GM20000 (cell line): ENCODE results near the gene PLD3.

ENCODE experiments used
- DNase-seq: peaks from one replicate; pipeline ENCODE4 v3.0.0; 2012; ENCODE audit warnings: low spot score
- TF ChIP-seq, protein P1 (sequence below): IDR thresholded peaks from 2 replicates; pipeline ENCODE4 v1.5.1; 2012; ENCODE audit warnings: mild to moderate bottlenecking, control low read depth; ENCODE audit errors: extremely low read depth, missing control alignments

PLD3 gene

DNA sequence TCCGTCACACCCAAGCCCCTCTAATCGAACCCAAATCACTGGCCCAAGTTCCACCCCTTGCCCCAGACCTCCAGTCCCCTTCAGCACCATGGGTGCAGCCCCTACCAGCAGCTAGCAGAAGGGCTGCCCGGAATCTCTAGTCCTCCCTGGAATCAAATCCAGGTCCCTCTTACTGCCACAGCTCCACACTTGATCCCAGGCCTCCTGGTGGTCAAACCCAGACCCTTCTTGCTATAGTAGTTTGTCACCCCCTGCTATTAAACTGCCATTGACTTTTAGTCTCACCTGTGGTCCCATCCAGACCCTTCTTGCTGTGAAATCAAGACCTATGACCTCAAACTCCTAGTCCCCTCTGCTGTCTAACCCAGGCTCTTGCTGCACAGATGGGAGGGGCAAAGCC, 32.8 kb downstream of the PLD3 start:
- no peak for DNase-seq
- TF ChIP-seq, protein P1, sequence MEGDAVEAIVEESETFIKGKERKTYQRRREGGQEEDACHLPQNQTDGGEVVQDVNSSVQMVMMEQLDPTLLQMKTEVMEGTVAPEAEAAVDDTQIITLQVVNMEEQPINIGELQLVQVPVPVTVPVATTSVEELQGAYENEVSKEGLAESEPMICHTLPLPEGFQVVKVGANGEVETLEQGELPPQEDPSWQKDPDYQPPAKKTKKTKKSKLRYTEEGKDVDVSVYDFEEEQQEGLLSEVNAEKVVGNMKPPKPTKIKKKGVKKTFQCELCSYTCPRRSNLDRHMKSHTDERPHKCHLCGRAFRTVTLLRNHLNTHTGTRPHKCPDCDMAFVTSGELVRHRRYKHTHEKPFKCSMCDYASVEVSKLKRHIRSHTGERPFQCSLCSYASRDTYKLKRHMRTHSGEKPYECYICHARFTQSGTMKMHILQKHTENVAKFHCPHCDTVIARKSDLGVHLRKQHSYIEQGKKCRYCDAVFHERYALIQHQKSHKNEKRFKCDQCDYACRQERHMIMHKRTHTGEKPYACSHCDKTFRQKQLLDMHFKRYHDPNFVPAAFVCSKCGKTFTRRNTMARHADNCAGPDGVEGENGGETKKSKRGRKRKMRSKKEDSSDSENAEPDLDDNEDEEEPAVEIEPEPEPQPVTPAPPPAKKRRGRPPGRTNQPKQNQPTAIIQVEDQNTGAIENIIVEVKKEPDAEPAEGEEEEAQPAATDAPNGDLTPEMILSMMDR, result no peak

DNA sequence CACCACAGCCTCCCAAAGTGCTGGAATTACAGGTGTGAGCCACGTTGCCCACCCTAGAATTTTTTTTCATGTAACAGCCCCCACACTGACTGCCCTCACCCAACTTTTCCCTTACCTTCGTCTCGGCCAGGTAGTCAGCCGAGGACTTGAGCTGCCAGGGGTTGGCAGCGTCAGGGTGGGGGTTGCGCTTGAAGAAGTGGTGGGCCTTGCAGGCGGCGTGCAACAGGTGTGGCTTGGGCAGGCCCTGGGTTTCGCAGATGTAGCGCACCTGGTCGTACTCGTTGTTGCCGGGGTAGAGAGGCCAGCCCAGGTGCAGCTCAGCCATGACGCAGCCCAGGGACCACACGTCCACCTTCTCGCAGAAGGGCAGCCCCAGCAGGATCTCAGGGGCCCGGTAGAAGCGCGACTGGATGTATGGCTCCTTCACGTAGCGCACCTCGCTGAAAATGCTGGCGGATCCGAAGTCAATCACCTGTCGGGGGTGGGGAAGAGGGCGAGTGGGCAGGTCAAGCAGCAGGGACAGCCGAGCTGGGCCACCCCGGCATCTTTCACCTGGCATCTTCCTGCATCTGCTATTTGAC, 35.3 kb downstream of the PLD3 start:
- no peak for DNase-seq
- TF ChIP-seq, protein P1, result no peak

DNA sequence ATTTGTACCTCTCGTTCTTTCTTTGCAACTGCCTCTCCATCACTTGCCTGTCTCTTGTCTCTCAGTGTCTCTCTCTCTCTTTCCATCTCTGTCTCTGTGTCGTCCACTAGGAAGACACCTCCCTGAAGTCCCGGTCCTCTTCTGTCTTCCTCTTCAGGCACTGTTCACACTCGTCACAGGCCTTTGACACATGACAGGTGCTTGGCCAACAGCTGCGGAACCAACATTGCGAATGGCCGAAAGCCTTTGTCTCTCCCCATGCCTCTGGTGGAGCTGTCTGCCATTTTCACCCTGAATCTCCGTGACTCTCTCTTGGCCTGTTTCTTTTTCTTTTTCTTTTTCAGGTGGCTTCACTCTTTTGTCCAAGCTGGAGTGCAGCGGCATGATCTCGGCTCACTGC, 38.7 kb downstream of the PLD3 start:
- DNase-seq, result no peak
- TF ChIP-seq, protein P1, result no peak

DNA sequence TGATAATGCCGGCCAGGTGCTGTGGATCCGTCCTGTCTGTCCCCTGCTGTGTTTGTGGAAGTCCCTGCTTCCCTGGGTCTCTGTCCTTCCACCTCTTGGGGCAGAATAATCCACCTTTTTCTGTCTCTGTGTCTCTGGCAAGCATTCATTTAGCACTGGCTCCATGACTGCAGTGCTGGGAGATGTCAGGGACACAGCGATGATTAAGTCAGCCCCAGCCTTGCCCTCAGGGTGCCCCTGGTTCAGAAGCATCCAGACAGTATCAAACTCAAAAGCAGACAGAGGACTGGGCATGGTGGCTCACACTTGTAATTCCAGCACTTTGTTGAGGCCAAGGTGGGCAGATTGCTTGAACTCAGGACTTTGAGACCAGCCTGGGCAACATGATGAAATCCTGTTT, 40.0 kb downstream of the PLD3 start:
- DNase-seq, result no peak
- TF ChIP-seq, protein P1, result no peak

DNA sequence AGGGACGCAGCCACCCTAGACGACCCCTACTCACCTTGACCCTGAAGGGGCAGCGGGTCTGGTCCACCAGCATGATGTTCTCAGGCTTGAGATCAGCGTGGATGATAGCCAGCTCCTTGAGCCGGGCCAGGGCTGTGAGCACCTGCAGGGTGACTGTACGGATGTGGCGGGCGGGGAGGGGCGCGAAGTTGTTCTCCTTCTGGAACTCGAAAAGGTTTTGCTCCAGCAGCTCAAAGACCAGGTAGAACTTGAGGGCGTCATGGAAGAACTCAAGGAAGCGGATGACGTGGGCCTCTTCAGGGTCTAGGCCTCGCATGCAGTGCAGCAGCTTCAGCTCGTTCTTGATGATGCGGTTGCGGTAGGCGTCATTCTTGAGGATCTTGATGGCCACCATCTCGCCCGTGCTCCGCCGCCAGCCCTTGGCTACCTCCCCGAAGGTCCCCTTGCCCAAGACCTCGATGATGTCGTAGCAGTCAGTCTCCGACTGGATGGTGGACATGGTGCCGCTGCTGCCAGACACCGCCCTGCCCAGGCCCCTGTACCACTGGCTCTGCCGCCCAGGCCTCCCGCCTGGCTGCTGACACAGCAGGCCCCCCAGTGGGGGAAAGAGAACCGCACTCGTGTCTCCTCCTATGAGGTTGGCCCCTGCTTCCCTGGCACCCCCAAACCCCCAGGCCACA, 41.0 kb downstream of the PLD3 start:
- no peak for DNase-seq
- TF ChIP-seq, protein P1, result no peak

DNA sequence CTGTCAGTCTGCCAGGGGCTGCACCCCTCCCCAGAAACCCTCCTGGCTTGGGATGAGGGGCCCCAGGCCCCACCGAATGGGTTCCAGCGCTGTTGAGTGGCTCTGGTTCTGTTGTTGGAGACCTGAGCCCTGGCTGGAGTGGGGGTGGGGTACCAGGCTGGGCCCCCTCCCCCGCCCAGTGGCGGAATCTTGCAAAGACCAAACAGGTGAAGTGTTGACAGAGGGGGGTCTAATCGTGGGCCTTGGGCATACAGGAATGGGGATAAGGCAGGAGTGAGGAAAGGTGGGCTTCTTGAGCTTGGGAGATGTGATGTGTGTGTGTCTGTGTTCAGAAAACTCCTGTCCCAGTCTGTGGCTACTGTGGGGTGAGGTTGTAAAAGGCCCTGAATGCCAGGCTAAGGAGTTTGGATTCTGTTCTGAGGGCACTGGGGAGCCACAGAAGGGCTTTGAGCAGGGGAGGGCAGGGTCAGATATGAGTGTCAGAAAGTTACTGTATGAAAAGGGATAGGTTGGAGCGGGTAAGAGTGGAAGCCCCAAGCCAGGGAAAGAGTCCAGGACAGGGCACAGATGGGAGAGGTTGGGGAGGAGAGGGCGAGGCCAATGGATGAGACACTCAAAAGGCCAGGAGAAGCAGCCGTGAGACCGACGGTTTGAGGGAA, 41.7 kb downstream of the PLD3 start, which contains the start of gene HIPK4:
Gene HIPK4, minus strand, starts transcription at position 98 of the 659 bp plus-strand sequence. CDS start 279 bp downstream, outside the sequence.
- DNase-seq, result no peak
- TF ChIP-seq, protein P1, result no peak

DNA sequence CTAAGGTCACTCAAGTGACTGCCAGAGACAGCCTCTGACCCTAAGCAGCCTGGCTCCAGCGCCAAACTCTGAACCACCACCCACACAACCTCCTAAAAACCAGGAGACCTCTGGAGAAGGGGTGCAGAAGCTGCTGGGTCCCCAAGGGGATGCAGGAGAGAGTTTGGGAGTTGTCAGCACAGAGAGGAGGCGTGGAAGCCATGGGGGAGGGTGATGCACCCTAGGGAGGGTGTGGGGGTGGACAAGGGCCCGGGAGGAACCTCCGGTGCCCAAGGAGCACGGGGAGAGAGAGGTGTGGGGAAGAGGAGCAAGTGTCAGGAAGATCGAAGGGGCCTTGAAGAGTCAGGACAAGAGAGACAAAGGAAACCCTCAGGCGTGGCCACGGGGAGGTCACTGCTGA, 43.6 kb downstream of the PLD3 start:
- no peak for DNase-seq
- TF ChIP-seq, protein P1, result no peak
